GM23338 (cell line): Measurements from ENCODE around the gene RNF150. TPM values are rescaled to one million over a fixed set of nuclear protein-coding genes. Genes with fewer than 3 reads are reported as not detected.
A peak's percentile ranks its signal among the peaks of the same experiment; 100 is the strongest.

Experiments used
- ATAC-seq: fragments of 200-7000 bp; cut with Tn5 transposase; 3 replicates; pipeline ENCODE4 v1.9.1; 2020
- DNase-seq: peaks from one replicate; pipeline ENCODE4 v3.0.0-alpha.2; 2015; ENCODE audit warnings: low spot score
- H2AFZ ChIP-seq: fragments of 200-600 bp; sonication (generic); 2 replicates; pipeline ENCODE4 v1.8.0; 2016; ENCODE audit warnings: antibody characterized with exemption, mild to moderate bottlenecking, moderate library complexity
- H3F3A ChIP-seq: fragments of 200-600 bp; sonication (generic); replicated peaks from 2 replicates; pipeline ENCODE4 v1.8.0; 2017; ENCODE audit warnings: antibody characterized with exemption, mixed run types, low read depth
- H3K27ac ChIP-seq: fragments of 200-600 bp; sonication (generic); 2 replicates; pipeline ENCODE4 v1.6.1; 2016; ENCODE audit warnings: low read depth
- H3K27me3 ChIP-seq: fragments of 200-600 bp; sonication (generic); 2 replicates; pipeline ENCODE4 v1.8.0; 2016; ENCODE audit warnings: mild to moderate bottlenecking, mixed run types, moderate library complexity; ENCODE audit not compliant: insufficient read depth
- H3K36me3 ChIP-seq: fragments of 200-600 bp; sonication (generic); 2 replicates; pipeline ENCODE4 v1.8.0; 2016; ENCODE audit warnings: mild to moderate bottlenecking; ENCODE audit not compliant: insufficient read depth
- H3K4me1 ChIP-seq: fragments of 200-600 bp; sonication (generic); 2 replicates; pipeline ENCODE4 v1.8.0; 2016; ENCODE audit warnings: mild to moderate bottlenecking, moderate library complexity; ENCODE audit not compliant: insufficient read depth
- H3K4me2 ChIP-seq: fragments of 200-600 bp; sonication (generic); 2 replicates; pipeline ENCODE4 v1.7.1; 2017; ENCODE audit warnings: mixed run types
- H3K4me3 ChIP-seq: fragments of 200-600 bp; sonication (generic); 2 replicates; pipeline ENCODE4 v1.6.1; 2016; ENCODE audit warnings: mixed run types
- H3K79me2 ChIP-seq: fragments of 200-600 bp; sonication (generic); replicated peaks from 2 replicates; pipeline ENCODE4 v1.8.0; 2017; ENCODE audit warnings: mild to moderate bottlenecking; ENCODE audit not compliant: insufficient read depth
- H3K9me2 ChIP-seq: fragments of 200-600 bp; sonication (generic); 2 replicates; pipeline ENCODE4 v1.8.0; 2017; ENCODE audit not compliant: insufficient read depth
- H4K20me1 ChIP-seq: fragments of 200-600 bp; sonication (generic); replicated peaks from 2 replicates; pipeline ENCODE4 v1.8.0; 2017; ENCODE audit warnings: mild to moderate bottlenecking; ENCODE audit not compliant: insufficient read depth
- H3K27ac Mint-ChIP-seq: 2 replicates; pipeline ENCODE4 v1.8.0; 2020; ENCODE audit warnings: inconsistent platforms, mild to moderate bottlenecking, moderate library complexity, mixed read lengths
- H3K27me3 Mint-ChIP-seq: 3 replicates; pipeline ENCODE4 v1.8.0; 2022; ENCODE audit warnings: low read depth, mild to moderate bottlenecking, moderate library complexity, mixed read lengths, inconsistent platforms; ENCODE audit not compliant: insufficient read depth, poor library complexity
- H3K36me3 Mint-ChIP-seq: 3 replicates; pipeline ENCODE4 v1.8.0; 2021; ENCODE audit warnings: low read depth, mild to moderate bottlenecking, inconsistent platforms, moderate library complexity, mixed read lengths
- H3K4me1 Mint-ChIP-seq: 3 replicates; pipeline ENCODE4 v1.8.0; 2020; ENCODE audit warnings: mild to moderate bottlenecking, inconsistent platforms, mixed read lengths
- H3K4me3 Mint-ChIP-seq: 3 replicates; pipeline ENCODE4 v1.8.0; 2021; ENCODE audit warnings: moderate library complexity, mild to moderate bottlenecking, inconsistent platforms, mixed read lengths
- H3K9me3 Mint-ChIP-seq: 3 replicates; pipeline ENCODE4 v1.8.0; 2020; ENCODE audit warnings: moderate library complexity, mild to moderate bottlenecking, inconsistent platforms, mixed read lengths
- CREB1 ChIP-seq: fragments of 250-450 bp; sonication (Bioruptor Pico); IDR thresholded peaks from 2 replicates; pipeline ENCODE4 v1.5.0; 2020; ENCODE audit warnings: low read depth, mild to moderate bottlenecking, moderate library complexity
- EZH2 ChIP-seq: fragments of 200-600 bp; sonication (generic); IDR thresholded peaks from one replicate; pipeline ENCODE4 v1.8.0; 2017; ENCODE audit warnings: antibody characterized with exemption, mild to moderate bottlenecking, low read depth; ENCODE audit not compliant: unreplicated experiment
- JUNB ChIP-seq: IDR thresholded peaks from one replicate; pipeline ENCODE4 v1.6.1; 2016; ENCODE audit warnings: antibody characterized with exemption; ENCODE audit not compliant: unreplicated experiment
- STAT1 ChIP-seq: IDR thresholded peaks from one replicate; pipeline ENCODE4 v1.6.1; 2016; ENCODE audit warnings: antibody characterized with exemption; ENCODE audit not compliant: unreplicated experiment
- ZNF331 ChIP-seq: fragments of 250-450 bp; sonication (Bioruptor Pico); IDR thresholded peaks from 2 replicates; pipeline ENCODE4 v1.5.0; 2020; ENCODE audit warnings: low read depth, mild to moderate bottlenecking, moderate library complexity
- polyA plus RNA-seq: library from polyadenylated mRNA; unstranded; fragments of >200 nt; fragmentation: Nextera tagmentation; extraction: Ambion mirVana; gene quantifications from 2 replicates; pipeline ENCODE4 v1.2.1, GENCODE V29; 2016
- total RNA-seq: library from RNA; depleted of rRNA; stranded (reverse); fragments of >200 nt; shearing (Covaris generic); gene quantifications from 2 replicates; pipeline ENCODE4 v1.2.3, GENCODE V29; 2014
- TF ChIP-seq, protein P1 (sequence below): fragments of 250-450 bp; sonication (Bioruptor Pico); IDR thresholded peaks from 2 replicates; pipeline ENCODE4 v1.5.0; 2020; ENCODE audit warnings: mild to moderate bottlenecking, moderate library complexity
- TF ChIP-seq, protein P2 (sequence below): IDR thresholded peaks from 2 replicates; pipeline ENCODE4 v1.6.1; 2016; ENCODE audit warnings: antibody characterized with exemption

Gene RNF150
- total and polyA plus RNA-seq, 2 experiments from 2014 or later = 1.3 to 6.1 TPM

DNA sequence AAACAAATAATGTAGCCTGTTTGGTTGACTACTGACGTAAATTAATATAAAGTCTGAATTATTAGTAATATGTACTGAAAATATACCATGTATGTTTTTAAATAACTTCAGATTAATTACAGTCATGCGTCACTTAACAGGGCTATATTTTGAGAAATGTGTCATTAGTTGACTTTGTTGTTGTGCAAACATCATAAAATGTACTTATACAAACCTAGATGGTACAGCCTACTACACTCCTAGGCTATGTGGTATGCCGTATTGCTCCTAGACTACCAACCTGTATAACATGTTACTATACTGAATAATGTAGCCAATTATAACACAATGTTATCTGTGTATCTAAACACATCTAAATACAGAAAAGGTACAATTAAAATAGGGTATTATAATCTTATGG is 66.6 kb downstream of the RNF150 start (continued):
- TF ChIP-seq, protein P1, sequence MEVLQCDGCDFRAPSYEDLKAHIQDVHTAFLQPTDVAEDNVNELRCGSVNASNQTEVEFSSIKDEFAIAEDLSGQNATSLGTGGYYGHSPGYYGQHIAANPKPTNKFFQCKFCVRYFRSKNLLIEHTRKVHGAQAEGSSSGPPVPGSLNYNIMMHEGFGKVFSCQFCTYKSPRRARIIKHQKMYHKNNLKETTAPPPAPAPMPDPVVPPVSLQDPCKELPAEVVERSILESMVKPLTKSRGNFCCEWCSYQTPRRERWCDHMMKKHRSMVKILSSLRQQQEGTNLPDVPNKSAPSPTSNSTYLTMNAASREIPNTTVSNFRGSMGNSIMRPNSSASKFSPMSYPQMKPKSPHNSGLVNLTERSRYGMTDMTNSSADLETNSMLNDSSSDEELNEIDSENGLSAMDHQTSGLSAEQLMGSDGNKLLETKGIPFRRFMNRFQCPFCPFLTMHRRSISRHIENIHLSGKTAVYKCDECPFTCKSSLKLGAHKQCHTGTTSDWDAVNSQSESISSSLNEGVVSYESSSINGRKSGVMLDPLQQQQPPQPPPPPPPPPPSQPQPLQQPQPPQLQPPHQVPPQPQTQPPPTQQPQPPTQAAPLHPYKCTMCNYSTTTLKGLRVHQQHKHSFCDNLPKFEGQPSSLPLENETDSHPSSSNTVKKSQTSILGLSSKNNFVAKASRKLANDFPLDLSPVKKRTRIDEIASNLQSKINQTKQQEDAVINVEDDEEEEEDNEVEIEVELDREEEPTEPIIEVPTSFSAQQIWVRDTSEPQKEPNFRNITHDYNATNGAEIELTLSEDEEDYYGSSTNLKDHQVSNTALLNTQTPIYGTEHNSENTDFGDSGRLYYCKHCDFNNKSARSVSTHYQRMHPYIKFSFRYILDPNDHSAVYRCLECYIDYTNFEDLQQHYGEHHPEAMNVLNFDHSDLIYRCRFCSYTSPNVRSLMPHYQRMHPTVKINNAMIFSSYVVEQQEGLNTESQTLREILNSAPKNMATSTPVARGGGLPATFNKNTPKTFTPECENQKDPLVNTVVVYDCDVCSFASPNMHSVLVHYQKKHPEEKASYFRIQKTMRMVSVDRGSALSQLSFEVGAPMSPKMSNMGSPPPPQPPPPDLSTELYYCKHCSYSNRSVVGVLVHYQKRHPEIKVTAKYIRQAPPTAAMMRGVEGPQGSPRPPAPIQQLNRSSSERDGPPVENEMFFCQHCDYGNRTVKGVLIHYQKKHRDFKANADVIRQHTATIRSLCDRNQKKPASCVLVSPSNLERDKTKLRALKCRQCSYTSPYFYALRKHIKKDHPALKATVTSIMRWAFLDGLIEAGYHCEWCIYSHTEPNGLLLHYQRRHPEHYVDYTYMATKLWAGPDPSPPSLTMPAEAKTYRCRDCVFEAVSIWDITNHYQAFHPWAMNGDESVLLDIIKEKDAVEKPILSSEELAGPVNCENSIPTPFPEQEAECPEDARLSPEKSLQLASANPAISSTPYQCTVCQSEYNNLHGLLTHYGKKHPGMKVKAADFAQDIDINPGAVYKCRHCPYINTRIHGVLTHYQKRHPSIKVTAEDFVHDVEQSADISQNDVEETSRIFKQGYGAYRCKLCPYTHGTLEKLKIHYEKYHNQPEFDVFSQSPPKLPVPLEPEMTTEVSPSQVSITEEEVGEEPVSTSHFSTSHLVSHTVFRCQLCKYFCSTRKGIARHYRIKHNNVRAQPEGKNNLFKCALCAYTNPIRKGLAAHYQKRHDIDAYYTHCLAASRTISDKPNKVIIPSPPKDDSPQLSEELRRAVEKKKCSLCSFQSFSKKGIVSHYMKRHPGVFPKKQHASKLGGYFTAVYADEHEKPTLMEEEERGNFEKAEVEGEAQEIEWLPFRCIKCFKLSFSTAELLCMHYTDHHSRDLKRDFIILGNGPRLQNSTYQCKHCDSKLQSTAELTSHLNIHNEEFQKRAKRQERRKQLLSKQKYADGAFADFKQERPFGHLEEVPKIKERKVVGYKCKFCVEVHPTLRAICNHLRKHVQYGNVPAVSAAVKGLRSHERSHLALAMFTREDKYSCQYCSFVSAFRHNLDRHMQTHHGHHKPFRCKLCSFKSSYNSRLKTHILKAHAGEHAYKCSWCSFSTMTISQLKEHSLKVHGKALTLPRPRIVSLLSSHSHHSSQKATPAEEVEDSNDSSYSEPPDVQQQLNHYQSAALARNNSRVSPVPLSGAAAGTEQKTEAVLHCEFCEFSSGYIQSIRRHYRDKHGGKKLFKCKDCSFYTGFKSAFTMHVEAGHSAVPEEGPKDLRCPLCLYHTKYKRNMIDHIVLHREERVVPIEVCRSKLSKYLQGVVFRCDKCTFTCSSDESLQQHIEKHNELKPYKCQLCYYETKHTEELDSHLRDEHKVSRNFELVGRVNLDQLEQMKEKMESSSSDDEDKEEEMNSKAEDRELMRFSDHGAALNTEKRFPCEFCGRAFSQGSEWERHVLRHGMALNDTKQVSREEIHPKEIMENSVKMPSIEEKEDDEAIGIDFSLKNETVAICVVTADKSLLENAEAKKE (CRISPR knock-in tag) = no peak
- no peak for TF ChIP-seq EZH2
- no peak for TF ChIP-seq STAT1

DNA sequence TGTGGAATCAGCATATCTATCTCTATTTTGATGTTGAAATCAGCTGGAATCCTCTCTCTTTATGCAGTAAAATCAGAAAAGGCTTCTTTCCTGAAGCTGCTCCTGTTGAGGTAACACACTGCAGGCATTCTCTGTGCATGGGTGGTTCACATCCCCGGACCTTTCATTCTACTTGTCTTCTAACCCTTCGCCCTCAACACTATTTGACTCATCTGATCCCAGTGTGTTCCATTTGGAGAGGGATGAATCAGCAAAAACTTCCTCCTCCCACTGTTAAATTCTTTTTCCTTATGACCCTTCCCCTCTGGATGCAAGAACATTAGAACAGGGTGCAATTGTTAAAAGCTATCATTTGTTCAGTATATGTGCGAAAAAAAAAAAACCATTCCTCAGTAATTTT is 67.4 kb downstream of the RNF150 start:
- Histone ChIP-seq H3K36me3 (no peaks in the 10 kb centered on the region), H3K9me2 (no peaks in the 10 kb centered on the region), H3K4me2 (no peak overlapping the region), H3K79me2 (no peaks in the 10 kb centered on the region), H3K4me1 (0 out of 2 replicates have a peak, but pooled peaks cover 3% of the 10 kb centered on the region), H4K20me1 (no peaks in the 10 kb centered on the region), H3K27ac (no peak overlapping the region), H2AFZ (no peak overlapping the region), H3K27me3 (no peaks in the 10 kb centered on the region), H3K4me3 (no peak overlapping the region), H3F3A (no peaks in the 10 kb centered on the region)
- Mint-ChIP-seq H3K9me3 (no peaks in the 10 kb centered on the region), H3K4me3 (no peak overlapping the region), H3K27ac (peak overlapping the region; percentile 41; the same call in 1 of the 2 replicates), H3K36me3 (no peaks in the 10 kb centered on the region), H3K27me3 (no peaks in the 10 kb centered on the region), H3K4me1 (0 out of 3 replicates have a peak, but pooled peaks cover 5% of the 10 kb centered on the region)
- DNase-seq (no peak), ATAC-seq (no peak)
- TF ChIP-seq ZNF331 (CRISPR knock-in tag) = no peak
- no peak for TF ChIP-seq JUNB
- TF ChIP-seq, protein P2, sequence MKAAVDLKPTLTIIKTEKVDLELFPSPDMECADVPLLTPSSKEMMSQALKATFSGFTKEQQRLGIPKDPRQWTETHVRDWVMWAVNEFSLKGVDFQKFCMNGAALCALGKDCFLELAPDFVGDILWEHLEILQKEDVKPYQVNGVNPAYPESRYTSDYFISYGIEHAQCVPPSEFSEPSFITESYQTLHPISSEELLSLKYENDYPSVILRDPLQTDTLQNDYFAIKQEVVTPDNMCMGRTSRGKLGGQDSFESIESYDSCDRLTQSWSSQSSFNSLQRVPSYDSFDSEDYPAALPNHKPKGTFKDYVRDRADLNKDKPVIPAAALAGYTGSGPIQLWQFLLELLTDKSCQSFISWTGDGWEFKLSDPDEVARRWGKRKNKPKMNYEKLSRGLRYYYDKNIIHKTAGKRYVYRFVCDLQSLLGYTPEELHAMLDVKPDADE = no peak
- TF ChIP-seq, protein P1 (CRISPR knock-in tag) = no peak
- no peak for TF ChIP-seq CREB1
